ACHN (cell line): Measurements from ENCODE around the gene TLE3.

Source experiments
- DNase-seq: peaks from one replicate; pipeline ENCODE4 v3.0.0-alpha.2; 2015
- in situ Hi-C: cut with HindIII; loops from 2 replicates; pipeline ENCODE4 v1.10.0; 2017; ENCODE audit warnings: low sequenced_read_pairs, low pct_ligation_motif_present, low pct_unique_long_range_greater_than_20kb

TLE3 gene

DNA sequence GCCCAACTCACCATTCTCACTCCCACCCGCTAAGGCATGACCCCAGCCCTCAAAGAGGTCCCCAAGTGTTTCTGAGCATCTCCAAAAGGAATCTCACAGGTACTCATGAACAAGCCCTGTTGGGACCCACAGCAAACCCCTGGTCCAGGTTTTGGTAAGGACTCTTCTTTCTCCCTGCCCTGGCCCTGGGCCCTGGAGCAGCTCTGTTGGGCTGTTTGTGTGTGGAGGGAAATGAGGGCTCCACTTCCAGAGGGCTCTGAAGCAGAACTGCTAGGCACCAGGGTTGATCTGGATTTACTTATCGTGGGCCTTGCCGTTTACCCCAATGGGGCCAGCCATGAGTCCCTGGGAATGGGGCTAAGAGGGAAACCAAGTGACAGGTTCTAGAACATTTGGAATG, 92.9 kb downstream of the TLE3 start:
- in situ Hi-C loops, result no loop called here
- DNase-seq, result no peak

DNA sequence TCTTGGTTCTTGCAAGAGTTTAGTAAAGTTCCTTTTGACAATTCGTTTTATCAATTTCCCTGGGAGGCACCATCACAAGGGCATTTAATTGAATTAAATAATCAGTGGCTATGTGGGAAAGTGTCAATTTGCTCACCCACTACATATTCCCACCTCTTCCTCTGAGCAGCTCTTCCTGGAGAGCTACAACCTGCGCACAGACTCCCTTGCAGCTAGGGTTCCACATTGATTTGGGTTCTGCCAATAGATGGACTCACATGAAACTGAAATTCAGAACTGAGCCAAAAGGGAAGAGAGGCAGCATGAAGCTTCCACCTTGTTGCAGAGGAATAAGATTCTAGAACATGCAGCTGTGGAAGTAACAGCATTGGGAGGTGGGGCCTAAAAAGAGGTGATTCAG, 94.8 kb downstream of the TLE3 start:
- no peak for DNase-seq
- in situ Hi-C loops, result no loop called here

DNA sequence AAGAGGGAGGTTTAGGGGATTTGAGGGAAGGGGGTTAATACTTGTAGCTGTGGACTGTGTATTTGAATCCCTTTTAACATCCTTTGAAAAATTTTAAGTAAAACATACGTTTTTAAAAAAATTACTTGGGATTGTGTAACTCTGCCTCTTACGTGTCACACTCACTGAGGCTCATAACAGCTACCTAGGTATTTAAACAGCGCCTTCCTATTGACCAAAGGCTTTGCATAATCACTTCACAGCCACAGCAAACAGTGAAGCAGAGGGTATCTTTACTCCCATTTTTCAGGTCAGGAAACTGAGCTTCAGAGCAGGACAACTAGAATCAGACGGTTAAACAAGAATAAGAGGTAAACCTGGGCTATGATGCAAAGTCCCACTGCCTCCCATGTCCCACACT, 95.9 kb downstream of the TLE3 start:
- no peak for DNase-seq
- in situ Hi-C loops, result no loop called here

DNA sequence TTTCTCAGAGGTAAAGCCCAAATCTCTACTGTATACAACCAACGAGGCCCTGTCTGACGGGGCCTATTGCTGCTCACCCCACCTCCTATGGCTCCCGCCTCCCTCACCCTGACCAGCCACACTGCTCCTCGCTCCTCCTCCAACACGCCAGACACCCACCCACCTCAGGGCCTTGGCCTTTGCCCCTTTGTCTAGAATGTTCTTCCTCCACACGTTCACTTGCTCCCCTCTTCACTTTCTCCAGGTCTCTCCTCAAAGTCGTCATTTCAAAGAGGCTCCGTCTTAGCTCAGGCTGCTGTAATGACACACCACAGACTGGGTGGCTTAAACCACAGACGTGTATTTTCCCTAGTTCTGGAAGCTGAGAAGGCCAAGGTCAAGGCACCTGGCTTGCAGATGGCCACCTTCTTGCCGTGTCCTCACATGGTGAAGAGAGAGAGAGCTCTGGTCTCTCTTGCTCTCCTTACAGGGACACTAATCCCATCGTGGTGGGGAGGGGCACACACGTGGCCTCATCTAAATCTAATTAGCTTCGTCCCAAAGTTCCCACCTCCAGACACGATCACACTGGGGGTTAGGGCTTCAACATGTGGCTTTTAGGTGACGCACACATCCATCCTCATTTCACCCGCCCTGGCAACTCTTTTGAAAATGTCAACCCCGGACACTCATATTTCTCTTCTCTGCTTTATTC, 98.2 kb downstream of the TLE3 start:
- no peak for DNase-seq
- in situ Hi-C loops, result no loop called here

DNA sequence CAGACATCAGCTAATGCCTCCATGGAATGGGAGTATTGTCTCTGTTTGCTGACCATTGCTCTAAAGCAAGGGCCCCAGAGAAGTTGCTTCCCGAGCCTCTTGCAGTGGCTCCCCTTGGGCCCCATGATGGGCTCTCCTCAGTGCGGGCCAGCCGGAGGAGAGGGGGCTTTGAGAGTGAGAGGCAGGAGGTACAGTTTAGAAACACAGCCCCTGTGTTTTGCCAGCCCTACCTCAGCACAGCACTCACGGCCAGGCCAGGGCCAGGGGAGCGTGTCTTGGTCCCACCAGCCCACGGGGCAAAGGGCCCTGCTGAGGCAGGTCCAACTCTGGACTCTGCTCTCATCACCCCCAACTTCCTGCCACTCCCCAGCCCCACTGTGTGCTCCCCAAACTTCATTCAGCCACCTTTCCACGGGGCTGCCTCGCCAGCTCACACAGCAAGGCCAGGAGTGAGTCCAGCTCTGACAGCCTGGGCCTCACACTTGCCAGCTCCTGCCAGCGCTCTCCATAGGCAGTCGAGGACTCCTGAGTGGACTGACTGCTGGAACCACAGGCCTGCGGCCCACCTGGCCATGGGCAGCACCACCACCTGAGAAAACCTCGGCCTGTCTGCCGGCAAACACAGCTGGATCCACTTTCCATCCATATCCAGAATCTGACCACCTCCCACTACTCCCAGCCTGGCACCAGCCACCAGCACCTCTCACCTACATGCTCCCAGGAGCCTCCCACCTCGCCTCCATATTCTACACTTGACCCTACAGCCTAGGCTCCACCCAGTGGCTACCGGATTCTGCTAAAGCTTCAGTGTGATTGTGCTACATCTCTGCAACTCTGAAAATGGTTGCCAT, 99.0 kb downstream of the TLE3 start:
- no peak for DNase-seq
- in situ Hi-C loops, result no loop called here

DNA sequence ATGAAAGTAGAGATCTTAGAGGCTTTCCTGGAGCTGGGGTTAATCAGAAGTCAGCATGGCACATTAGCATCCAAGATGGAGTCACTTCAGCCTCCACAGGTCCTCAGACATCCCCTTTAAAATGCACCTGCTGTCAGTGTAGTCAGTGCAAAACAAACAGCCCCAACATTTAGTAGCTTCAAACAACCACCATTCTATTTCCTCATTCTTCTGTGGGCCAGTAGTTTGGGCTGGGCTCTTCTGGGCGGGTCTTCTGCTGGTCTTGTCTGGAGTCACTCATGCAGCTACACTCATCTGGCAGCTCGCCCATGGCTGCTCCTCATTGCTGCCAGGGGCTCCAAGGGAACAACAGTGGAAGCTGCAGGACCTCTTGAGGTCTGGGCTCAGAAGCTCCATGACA, 99.9 kb downstream of the TLE3 start:
- in situ Hi-C loops, result no loop called here
- DNase-seq, result peak; percentile 44
